D721Med (cell line): ENCODE results near the gene C3orf52.

ENCODE experiments used
- DNase-seq: peaks from one replicate; pipeline ENCODE4 v3.0.0; 2011; ENCODE audit warnings: low spot score; ENCODE audit not compliant: insufficient read length
- FAIRE-seq: peaks from 2 replicates; lab custom pipeline; 2011; peaks lifted over from hg19 to GRCh38; lab: Jason Lieb, UNC
- CTCF ChIP-seq: IDR thresholded peaks from 2 replicates; pipeline ENCODE4 v1.5.1; 2012; ENCODE audit warnings: mild to moderate bottlenecking, control low read depth; ENCODE audit not compliant: insufficient read depth; ENCODE audit errors: missing control alignments

C3orf52 gene

GRCh38 chr3:112149136-112149535 is 62.9 kb downstream of the C3orf52 start:
- TF ChIP-seq CTCF: no peak
- FAIRE-seq (no peak), DNase-seq (no peak)

GRCh38 chr3:112167758-112168157 is 81.6 kb downstream of the C3orf52 start:
- TF ChIP-seq CTCF: no peak
- DNase-seq (no peak), FAIRE-seq (no peak)
